Activated naive CD8-positive, alpha-beta T cell treated with anti-CD3 and anti-CD28 coated beads, Interleukin-2, amount 10 ng/mL, durations not matched to agents 7 days and 5 days (primary cell): Measurements from ENCODE around the gene ATG16L2. TPM values are rescaled to one million over a fixed set of nuclear protein-coding genes. Genes with fewer than 3 reads are reported as not detected.

Experiments
- ATAC-seq: fragments of 150-1000 bp; cut with Tn5 transposase; one replicate; pipeline ENCODE4 v1.10.0; 2021; ENCODE audit warnings: low read depth, moderate library complexity
- POLR2A ChIA-PET: fragments of 350-600 bp; sonication (Branson Sonifier 250); formaldehyde crosslinking; loops from one replicate; lab custom pipeline; 2021; ENCODE audit warnings: antibody characterized with exemption; lab: Charles Lee
- DNase-seq: peaks from one replicate; pipeline ENCODE4 v3.0.0; 2021
- H3K27ac Mint-ChIP-seq: one replicate; pipeline ENCODE4 v1.8.0; 2022; ENCODE audit warnings: mild to moderate bottlenecking, mixed read lengths
- H3K27me3 Mint-ChIP-seq: one replicate; pipeline ENCODE4 v1.8.0; 2022; ENCODE audit warnings: mild to moderate bottlenecking, moderate library complexity, mixed read lengths
- H3K36me3 Mint-ChIP-seq: one replicate; pipeline ENCODE4 v1.8.0; 2021; ENCODE audit warnings: mild to moderate bottlenecking, mixed read lengths
- H3K4me1 Mint-ChIP-seq: one replicate; pipeline ENCODE4 v1.8.0; 2021; ENCODE audit warnings: mixed read lengths
- H3K4me3 Mint-ChIP-seq: one replicate; pipeline ENCODE4 v1.8.0; 2022; ENCODE audit warnings: mild to moderate bottlenecking, moderate library complexity, mixed read lengths
- H3K9me3 Mint-ChIP-seq: one replicate; pipeline ENCODE4 v1.8.0; 2021; ENCODE audit warnings: mixed read lengths
- total RNA-seq, 2 experiments: library from RNA; stranded (reverse); gene quantifications; one replicate each; pipeline ENCODE4 v1.2.3, GENCODE V29; 2021

Gene ATG16L2
- 100 to 1,000 TPM; 159 to 163 TPM for total RNA-seq

GRCh38 chr11:72814286-72815109, at the start of gene ATG16L2:
ATG16L2 (plus strand) TSS chr11:72814411; CDS start chr11:72814446, 35 bp downstream.
- DNase-seq = peak; percentile 98
- ATAC-seq = peak; percentile 69
- H3K4me1 Mint-ChIP-seq = peaks cover 38% of the 10 kb centered on the region
- POLR2A ChIA-PET = interaction anchor here (0.5 to 3.0 kb wide), 14 partner anchors 10 to 342 kb away, joined by 3 to 21 read pairs (median 4); partner anchors contain the start of genes FCHSD2 and STARD10
- no peaks in the 10 kb centered on the region for H3K27me3 Mint-ChIP-seq
- H3K4me3 Mint-ChIP-seq = peak within 1 kb of the TSS; percentile 99
- peaks cover 36% of the 10 kb centered on the region for H3K36me3 Mint-ChIP-seq
- H3K9me3 Mint-ChIP-seq = no peaks in the 10 kb centered on the region
- H3K27ac Mint-ChIP-seq = peak within 1 kb of the TSS; percentile 98

DNA sequence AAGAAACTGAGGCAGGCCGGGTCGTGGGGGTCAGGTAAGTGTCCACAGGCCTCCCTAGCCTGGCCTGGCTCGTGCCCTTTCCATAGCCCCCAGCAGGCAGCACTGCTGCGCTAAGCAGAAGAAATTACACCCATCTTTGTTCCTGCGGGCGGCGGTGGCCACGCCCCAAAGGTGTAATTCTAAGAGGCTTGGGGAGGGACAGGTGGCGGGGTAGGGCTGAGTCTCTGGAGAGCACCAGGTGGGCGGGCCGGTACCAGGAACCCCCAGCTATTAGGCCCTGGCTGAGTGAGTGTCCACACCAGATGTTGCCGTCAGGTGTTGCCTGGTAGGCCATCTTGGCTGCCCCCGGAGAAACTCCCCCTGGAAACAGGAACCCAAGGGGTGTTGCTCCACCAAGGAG, 49.7 kb upstream of the ATG16L2 start:
- Mint-ChIP-seq H3K36me3 (no peaks in the 10 kb centered on the region), H3K27me3 (peaks cover 2% of the 10 kb centered on the region), H3K4me1 (peaks cover 8% of the 10 kb centered on the region), H3K4me3 (no peak overlapping the region), H3K9me3 (no peaks in the 10 kb centered on the region), H3K27ac (no peak overlapping the region)
- no peak for DNase-seq
- no peak for ATAC-seq
- POLR2A ChIA-PET = no interaction called here

DNA sequence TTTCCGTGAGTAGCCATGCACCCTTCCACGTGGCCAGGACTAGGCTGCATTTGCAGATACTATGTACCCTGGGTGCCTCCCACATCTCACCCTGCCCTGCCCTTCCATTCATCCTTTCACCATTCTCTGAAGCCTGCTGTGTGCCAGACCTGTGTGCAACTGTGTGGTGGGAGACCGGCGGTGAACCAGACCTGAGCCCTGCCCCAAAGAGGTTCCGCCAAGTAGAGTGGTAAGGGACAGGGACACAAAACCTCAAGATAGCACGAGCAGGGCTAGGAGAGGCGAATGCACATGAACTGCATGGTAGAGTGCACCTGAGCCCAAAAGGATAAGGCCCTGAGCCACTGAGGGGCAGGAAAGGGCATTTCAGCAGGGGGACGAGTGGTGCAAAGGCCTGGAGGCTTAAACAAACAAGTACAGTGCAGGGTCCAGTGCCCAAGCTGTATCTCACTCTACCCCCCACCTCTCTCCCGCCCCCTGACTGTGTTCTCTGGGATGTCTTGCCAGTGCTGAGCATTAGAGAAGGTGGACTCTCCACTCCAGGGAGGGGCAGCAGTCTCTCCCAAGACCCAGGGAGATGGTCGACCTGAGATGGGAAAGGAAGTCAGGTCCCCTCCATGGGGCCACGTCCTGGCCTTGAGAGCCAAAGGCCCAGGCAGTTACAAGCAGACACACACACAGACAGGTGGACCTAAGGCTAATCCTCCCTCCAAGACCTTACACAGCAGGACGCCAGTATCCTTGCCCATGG, 47.9 kb upstream of the ATG16L2 start:
- H3K36me3 Mint-ChIP-seq = no peaks in the 10 kb centered on the region
- H3K27me3 Mint-ChIP-seq = no peaks in the 10 kb centered on the region
- H3K4me1 Mint-ChIP-seq = peaks cover 8% of the 10 kb centered on the region
- H3K4me3 Mint-ChIP-seq = no peak overlapping the region
- no peak overlapping the region for H3K27ac Mint-ChIP-seq
- POLR2A ChIA-PET = interaction anchor here (0.7 kb wide), 1 partner anchor 387 kb away, joined by 5 read pairs; no protein-coding TSS in a partner anchor
- no peak for ATAC-seq
- DNase-seq = no peak
- no peaks in the 10 kb centered on the region for H3K9me3 Mint-ChIP-seq

GRCh38 chr11:72767203-72768062, 46.8 kb upstream of the ATG16L2 start:
- no peaks in the 10 kb centered on the region for H3K36me3 Mint-ChIP-seq
- H3K4me1 Mint-ChIP-seq = peaks cover 6% of the 10 kb centered on the region
- no peak overlapping the region for H3K4me3 Mint-ChIP-seq
- ATAC-seq (no peak), DNase-seq (no peak)
- H3K27me3 Mint-ChIP-seq = peaks cover 2% of the 10 kb centered on the region
- POLR2A ChIA-PET = no interaction called here
- H3K9me3 Mint-ChIP-seq = no peaks in the 10 kb centered on the region
- no peak overlapping the region for H3K27ac Mint-ChIP-seq

DNA sequence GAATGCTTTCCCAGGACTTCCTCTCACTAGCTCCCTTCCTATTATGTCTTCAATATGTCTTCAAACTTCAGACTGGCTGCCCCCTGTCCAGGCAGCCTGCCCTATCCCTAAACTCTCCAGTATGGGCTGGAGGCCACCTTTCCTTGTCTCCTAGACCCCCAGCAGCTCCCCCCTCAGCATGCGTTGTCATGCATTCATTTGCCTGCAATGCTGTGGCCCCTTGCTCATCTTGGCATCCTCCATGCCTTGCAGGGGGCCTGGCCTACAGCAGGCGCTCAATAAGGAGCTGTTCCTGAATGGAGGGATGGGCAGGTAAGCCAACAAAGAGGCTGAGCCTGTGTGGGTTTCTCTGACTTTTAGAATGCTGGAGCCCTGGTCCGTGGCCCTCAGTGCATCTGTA, 45.6 kb upstream of the ATG16L2 start:
- Mint-ChIP-seq H3K4me3 (no peak overlapping the region), H3K9me3 (no peaks in the 10 kb centered on the region), H3K4me1 (peaks cover 3% of the 10 kb centered on the region), H3K27ac (peak overlapping the region; percentile 11), H3K27me3 (peaks cover 2% of the 10 kb centered on the region), H3K36me3 (no peaks in the 10 kb centered on the region)
- DNase-seq (no peak), ATAC-seq (no peak)
- POLR2A ChIA-PET = interaction anchor here (0.6 kb wide), 1 partner anchor 47 kb away, joined by 3 read pairs; no protein-coding TSS in a partner anchor

DNA sequence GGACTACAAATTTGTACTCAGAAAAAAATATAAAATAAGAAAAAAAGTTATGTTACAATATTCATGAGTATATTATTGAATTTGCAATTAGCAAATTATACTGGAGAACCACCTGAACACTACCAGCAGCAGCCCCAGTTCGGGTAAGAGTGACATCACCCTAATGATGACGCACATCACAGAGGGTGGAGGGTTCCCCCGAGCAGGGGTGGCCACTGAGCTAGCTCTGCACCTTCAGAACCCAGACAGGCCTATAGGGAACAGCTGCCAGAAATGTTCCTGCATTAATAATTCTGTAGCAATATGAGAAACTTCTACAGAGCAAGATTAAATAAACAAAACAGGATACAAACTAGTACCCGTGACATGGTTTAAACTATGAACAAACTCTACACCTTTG, 44.5 kb upstream of the ATG16L2 start:
- no peak for DNase-seq
- ATAC-seq = no peak
- H3K27me3 Mint-ChIP-seq = peaks cover 2% of the 10 kb centered on the region
- H3K27ac Mint-ChIP-seq = no peak overlapping the region
- POLR2A ChIA-PET = no interaction called here
- H3K4me1 Mint-ChIP-seq = peaks cover 3% of the 10 kb centered on the region
- no peaks in the 10 kb centered on the region for H3K9me3 Mint-ChIP-seq
- no peaks in the 10 kb centered on the region for H3K36me3 Mint-ChIP-seq
- no peak overlapping the region for H3K4me3 Mint-ChIP-seq

- no peak overlapping the region for H3K27ac Mint-ChIP-seq
- POLR2A ChIA-PET = interaction anchor here (1.5 kb wide), 1 partner anchor 30 kb away, joined by 5 read pairs; no protein-coding TSS in a partner anchor
These were observed 43.4 kb upstream of the ATG16L2 start for GRCh38 chr11:72770799-72771198.

GRCh38 chr11:72771507-72771906, 42.7 kb upstream of the ATG16L2 start:
- POLR2A ChIA-PET = interaction anchor here (1.5 kb wide), 1 partner anchor 31 kb away, joined by 5 read pairs; no protein-coding TSS in a partner anchor

More at GRCh38 chr11:72770799-72771198, 43.4 kb upstream of the ATG16L2 start:
- no peak overlapping the region for H3K4me3 Mint-ChIP-seq
- H3K9me3 Mint-ChIP-seq = no peaks in the 10 kb centered on the region
- ATAC-seq = no peak
- no peaks in the 10 kb centered on the region for H3K36me3 Mint-ChIP-seq
- peaks cover 3% of the 10 kb centered on the region for H3K4me1 Mint-ChIP-seq
- H3K27me3 Mint-ChIP-seq = peaks cover 2% of the 10 kb centered on the region
- DNase-seq = no peak

GRCh38 chr11:72772059-72772458, 42.2 kb upstream of the ATG16L2 start:
- H3K36me3 Mint-ChIP-seq = no peaks in the 10 kb centered on the region
- no peaks in the 10 kb centered on the region for H3K9me3 Mint-ChIP-seq
- no peak overlapping the region for H3K4me3 Mint-ChIP-seq
- DNase-seq (no peak), ATAC-seq (no peak)
- POLR2A ChIA-PET = no interaction called here
- H3K27me3 Mint-ChIP-seq = peaks cover 2% of the 10 kb centered on the region
- H3K4me1 Mint-ChIP-seq = peaks cover 10% of the 10 kb centered on the region
- no peak overlapping the region for H3K27ac Mint-ChIP-seq

More at GRCh38 chr11:72771507-72771906, 42.7 kb upstream of the ATG16L2 start:
- Mint-ChIP-seq H3K36me3 (no peaks in the 10 kb centered on the region), H3K27ac (no peak overlapping the region), H3K9me3 (no peaks in the 10 kb centered on the region), H3K4me3 (no peak overlapping the region), H3K4me1 (peaks cover 8% of the 10 kb centered on the region), H3K27me3 (peaks cover 2% of the 10 kb centered on the region)
- ATAC-seq (no peak), DNase-seq (no peak)

- H3K27me3 Mint-ChIP-seq = peaks cover 2% of the 10 kb centered on the region
- ATAC-seq = no peak
- H3K36me3 Mint-ChIP-seq = no peaks in the 10 kb centered on the region
- peaks cover 10% of the 10 kb centered on the region for H3K4me1 Mint-ChIP-seq
- H3K27ac Mint-ChIP-seq = no peak overlapping the region
- POLR2A ChIA-PET = no interaction called here
- H3K4me3 Mint-ChIP-seq = no peak overlapping the region
- H3K9me3 Mint-ChIP-seq = no peaks in the 10 kb centered on the region
- no peak for DNase-seq
These were observed 40.9 kb upstream of the ATG16L2 start for GRCh38 chr11:72773291-72773690.

- Mint-ChIP-seq H3K36me3 (no peaks in the 10 kb centered on the region), H3K9me3 (no peaks in the 10 kb centered on the region), H3K27ac (no peak overlapping the region), H3K4me1 (peaks cover 10% of the 10 kb centered on the region), H3K27me3 (peaks cover 2% of the 10 kb centered on the region), H3K4me3 (no peak overlapping the region)
- POLR2A ChIA-PET = no interaction called here
- DNase-seq (no peak), ATAC-seq (no peak)
These were observed 40.5 kb upstream of the ATG16L2 start for GRCh38 chr11:72773696-72774095.

DNA sequence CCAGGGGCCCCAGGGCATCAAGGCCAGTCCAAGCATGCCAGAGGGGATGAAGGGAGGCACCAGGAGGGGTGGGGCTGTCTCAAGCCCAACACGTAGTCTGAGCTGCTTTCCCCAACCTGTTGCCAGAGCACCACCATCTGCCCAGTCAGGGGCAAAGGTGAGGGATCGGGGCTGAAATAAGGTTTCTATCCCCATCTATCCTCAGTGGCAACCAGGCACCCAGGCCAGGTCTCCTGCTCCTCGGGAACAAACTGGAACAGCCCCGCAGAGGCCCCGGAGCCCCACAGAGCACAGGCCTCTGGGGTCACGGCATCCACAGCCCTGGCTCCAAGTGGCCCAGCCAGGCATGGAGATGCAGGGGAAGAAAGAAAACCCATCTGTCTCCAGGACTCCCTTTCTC, 39.7 kb upstream of the ATG16L2 start:
- no peak overlapping the region for H3K4me3 Mint-ChIP-seq
- H3K27ac Mint-ChIP-seq = no peak overlapping the region
- POLR2A ChIA-PET = no interaction called here
- no peaks in the 10 kb centered on the region for H3K9me3 Mint-ChIP-seq
- peaks cover 3% of the 10 kb centered on the region for H3K27me3 Mint-ChIP-seq
- H3K4me1 Mint-ChIP-seq = peaks cover 10% of the 10 kb centered on the region
- no peaks in the 10 kb centered on the region for H3K36me3 Mint-ChIP-seq
- DNase-seq (no peak), ATAC-seq (no peak)
